Measurements from ENCODE around the gene TEKT1.
A peak's percentile ranks its signal among the peaks of the same experiment; 100 is the strongest.

Gene TEKT1

DNA sequence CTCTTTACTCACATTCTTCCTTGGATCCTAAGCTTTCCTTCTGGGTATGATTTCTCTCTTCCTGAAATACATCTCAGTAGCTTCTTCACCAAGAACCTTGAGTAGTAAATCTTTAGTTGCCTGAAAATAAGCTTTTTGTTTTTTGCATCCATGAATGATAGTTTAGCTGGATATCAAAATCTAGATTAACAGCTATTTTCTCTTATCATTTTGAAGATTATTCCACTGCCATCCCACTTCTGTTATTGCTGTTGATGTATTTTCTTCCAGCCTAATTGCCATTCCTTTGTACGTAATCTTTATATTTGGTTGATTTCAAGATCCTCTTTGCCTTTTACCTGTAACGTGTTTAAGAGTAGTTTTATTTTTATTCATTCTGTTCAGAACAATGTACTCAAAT, 63.1 kb downstream of the TEKT1 start:
- H3K9me3 Mint-ChIP-seq = peaks cover 31 to 35% of the 10 kb centered on the region in 2 donors
- DNase-seq (no peak), ATAC-seq (replicated peaks) (no peak)
- H3K36me3 Mint-ChIP-seq = peaks cover 86 to 91% of the 10 kb centered on the region in 2 donors
- no peaks in the 10 kb centered on the region for H3K4me1 Mint-ChIP-seq
- peaks cover 0 to 3% of the 10 kb centered on the region in 2 donors for H3K27me3 Mint-ChIP-seq
- no peak overlapping the region for H3K4me3 Mint-ChIP-seq
- no peak overlapping the region for H3K27ac Mint-ChIP-seq

DNA sequence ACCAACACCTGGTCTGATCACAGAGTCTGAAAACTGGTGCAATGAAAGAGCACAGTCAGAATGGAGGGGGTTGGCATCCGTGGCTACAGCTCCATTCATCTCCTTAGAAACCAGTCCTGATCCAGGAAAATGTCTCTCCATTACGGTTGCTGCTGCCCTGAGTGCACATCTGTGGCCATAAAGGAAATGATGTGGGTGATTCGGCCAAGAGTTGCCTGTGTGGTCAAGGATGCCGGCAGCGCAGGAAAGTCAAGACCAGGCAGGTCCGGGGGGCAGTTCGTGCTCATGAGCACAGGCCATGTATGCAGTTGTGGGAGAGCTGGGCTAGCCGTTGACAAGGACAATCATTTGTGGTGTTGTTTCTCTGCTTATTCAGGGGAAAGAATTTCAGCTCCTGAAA, 69.8 kb downstream of the TEKT1 start:
- Mint-ChIP-seq H3K27ac (no peak overlapping the region), H3K9me3 (peaks cover 8 to 13% of the 10 kb centered on the region in 2 donors), H3K4me1 (peaks cover 15 to 17% of the 10 kb centered on the region in 2 donors), H3K27me3 (no peaks in the 10 kb centered on the region), H3K36me3 (peaks cover 46 to 71% of the 10 kb centered on the region in 2 donors), H3K4me3 (no peak overlapping the region)
- DNase-seq = no peak
- ATAC-seq (replicated peaks) = no peak

DNA sequence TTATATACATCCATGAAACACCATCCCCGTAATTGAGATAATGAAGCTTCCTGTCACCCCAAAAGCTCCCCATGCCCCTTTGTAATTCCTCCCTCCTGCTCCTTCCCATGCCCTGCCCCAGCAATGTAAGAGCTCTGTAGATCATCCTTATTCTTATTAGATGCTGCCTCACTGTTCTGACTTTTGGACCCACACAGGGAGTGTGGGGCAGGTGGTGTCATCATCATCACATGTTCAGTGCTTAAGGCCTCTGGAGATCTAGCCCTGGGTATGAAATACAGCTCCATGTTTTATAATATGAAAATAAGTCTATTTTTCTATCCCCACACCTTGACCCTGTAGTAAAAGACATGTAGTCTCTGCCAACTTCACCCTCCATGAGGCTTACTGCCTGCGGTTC, 73.8 kb downstream of the TEKT1 start:
- no peaks in the 10 kb centered on the region for H3K27me3 Mint-ChIP-seq
- H3K4me3 Mint-ChIP-seq = peak overlapping the region in 1 of 2 donors; percentile 15
- H3K36me3 Mint-ChIP-seq = peaks cover 16 to 35% of the 10 kb centered on the region in 2 donors
- H3K4me1 Mint-ChIP-seq = peaks cover 32 to 38% of the 10 kb centered on the region in 2 donors
- H3K27ac Mint-ChIP-seq = no peak overlapping the region
- ATAC-seq (replicated peaks) (no peak), DNase-seq (no peak)
- no peaks in the 10 kb centered on the region for H3K9me3 Mint-ChIP-seq

DNA sequence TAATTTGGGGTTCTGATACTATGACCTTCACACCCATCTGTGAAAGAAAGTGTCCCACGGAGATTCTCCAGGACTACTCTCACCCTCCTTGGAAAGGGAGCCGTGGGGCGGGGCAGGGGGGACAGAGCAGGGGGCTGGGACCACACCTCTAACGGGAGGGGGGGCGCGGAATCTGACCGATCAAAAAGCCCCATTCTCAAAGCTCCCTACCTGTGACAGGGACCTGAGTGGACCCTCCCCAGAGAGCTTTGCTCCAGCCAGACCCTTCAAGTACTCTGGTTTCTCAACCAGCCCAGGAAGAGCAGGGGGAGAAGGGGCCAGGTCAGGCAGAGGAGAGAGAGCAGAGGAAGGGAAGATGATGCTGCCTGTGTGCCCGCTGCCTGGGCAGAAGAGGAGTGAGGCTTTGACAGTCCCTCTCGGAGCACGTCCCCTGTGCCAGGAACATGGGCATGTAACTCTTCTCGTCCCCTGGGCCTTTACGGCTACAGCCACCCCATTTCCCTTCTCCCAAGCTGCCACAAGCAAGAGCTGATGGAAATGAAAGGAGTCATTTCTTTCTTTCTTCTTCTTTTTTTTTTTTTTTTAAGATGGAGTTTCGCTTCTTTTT, 75.0 kb downstream of the TEKT1 start:
- peak; percentile 34 to 46 for ATAC-seq (replicated peaks)
- H3K36me3 Mint-ChIP-seq = peaks cover 12 to 25% of the 10 kb centered on the region in 2 donors

DNA sequence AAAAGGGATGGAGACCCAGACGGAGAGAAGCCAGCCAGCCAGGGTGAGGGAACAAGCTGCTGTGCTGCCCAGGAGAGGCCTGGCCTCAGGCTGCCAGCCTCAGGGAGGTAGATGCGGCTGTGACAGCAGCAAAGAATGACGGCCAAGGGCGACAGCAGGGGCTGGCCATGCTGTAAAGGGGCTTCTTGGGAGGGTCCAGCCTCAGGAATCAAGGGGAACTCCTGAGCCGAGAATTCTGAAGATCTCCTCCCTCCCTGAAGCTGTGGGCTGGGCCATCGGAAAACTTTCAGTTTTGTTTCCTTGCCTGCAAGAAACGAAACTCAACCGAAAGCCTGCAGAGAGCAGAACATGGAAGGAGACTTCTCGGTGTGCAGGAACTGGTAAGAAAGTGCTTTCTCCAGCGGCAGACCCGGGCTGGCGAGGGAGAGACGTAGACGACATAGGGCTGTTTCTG, 75.8 kb downstream of the TEKT1 start, which contains the start of gene XAF1:
TSS of gene XAF1 (plus strand) at position 316 of the 454 bp plus-strand sequence. CDS start at position 349, 33 bp downstream.
- Mint-ChIP-seq H3K4me1 (peaks cover 32 to 47% of the 10 kb centered on the region in 2 donors), H3K4me3 (peak within 1 kb of the TSS; percentile 91 to 92), H3K27ac (peak within 1 kb of the TSS; percentile 93), H3K9me3 (no peaks in the 10 kb centered on the region), H3K27me3 (no peaks in the 10 kb centered on the region), H3K36me3 (peaks cover 10 to 24% of the 10 kb centered on the region in 2 donors)
- ATAC-seq (replicated peaks) (peak; percentile 75 to 76), DNase-seq (peak; percentile 37)

More for the DNA sequence above, 75.0 kb downstream of the TEKT1 start:
- H3K27ac Mint-ChIP-seq = peak overlapping the region; percentile 93
- H3K27me3 Mint-ChIP-seq = no peaks in the 10 kb centered on the region
- DNase-seq = no peak
- H3K9me3 Mint-ChIP-seq = no peaks in the 10 kb centered on the region
- peak overlapping the region; percentile 91 to 92 for H3K4me3 Mint-ChIP-seq
- peaks cover 32 to 47% of the 10 kb centered on the region in 2 donors for H3K4me1 Mint-ChIP-seq

GRCh38 chr17:6755281-6755680, 76.2 kb downstream of the TEKT1 start:
- H3K27ac Mint-ChIP-seq = peak overlapping the region; percentile 93
- H3K9me3 Mint-ChIP-seq = no peaks in the 10 kb centered on the region
- H3K27me3 Mint-ChIP-seq = no peaks in the 10 kb centered on the region
- DNase-seq (no peak), ATAC-seq (replicated peaks) (no peak)
- peaks cover 32 to 47% of the 10 kb centered on the region in 2 donors for H3K4me1 Mint-ChIP-seq
- H3K4me3 Mint-ChIP-seq = peak overlapping the region; percentile 91 to 92
- peaks cover 8 to 21% of the 10 kb centered on the region in 2 donors for H3K36me3 Mint-ChIP-seq

- Mint-ChIP-seq H3K4me1 (peaks cover 30 to 47% of the 10 kb centered on the region in 2 donors), H3K9me3 (peaks cover 0 to 2% of the 10 kb centered on the region in 2 donors), H3K4me3 (no peak overlapping the region), H3K27ac (no peak overlapping the region), H3K36me3 (peaks cover 6 to 7% of the 10 kb centered on the region in 2 donors), H3K27me3 (no peaks in the 10 kb centered on the region)
- DNase-seq (no peak), ATAC-seq (replicated peaks) (no peak)
Observed at GRCh38 chr17:6753546-6753945, 78.0 kb downstream of the TEKT1 start.

- ATAC-seq (replicated peaks) (no peak), DNase-seq (no peak)
- peaks cover 0 to 2% of the 10 kb centered on the region in 2 donors for H3K9me3 Mint-ChIP-seq
- no peaks in the 10 kb centered on the region for H3K27me3 Mint-ChIP-seq
- H3K36me3 Mint-ChIP-seq = peaks cover under 1 to 2% of the 10 kb centered on the region in 2 donors
- peak overlapping the region in 1 of 2 donors; percentile 29 for H3K4me3 Mint-ChIP-seq
- H3K4me1 Mint-ChIP-seq = peaks cover 25 to 44% of the 10 kb centered on the region in 2 donors
- no peak overlapping the region for H3K27ac Mint-ChIP-seq
Observed at GRCh38 chr17:6753006-6753445, 78.5 kb downstream of the TEKT1 start.

GRCh38 chr17:6752068-6752909, 79.2 kb downstream of the TEKT1 start:
- Mint-ChIP-seq H3K27ac (no peak overlapping the region), H3K9me3 (peaks cover 0 to 2% of the 10 kb centered on the region in 2 donors), H3K36me3 (no peaks in the 10 kb centered on the region), H3K4me3 (no peak overlapping the region), H3K4me1 (peaks cover 21 to 36% of the 10 kb centered on the region in 2 donors), H3K27me3 (no peaks in the 10 kb centered on the region)
- ATAC-seq (replicated peaks) = no peak
- no peak for DNase-seq

- Mint-ChIP-seq H3K4me3 (no peak overlapping the region), H3K9me3 (peaks cover 0 to 2% of the 10 kb centered on the region in 2 donors), H3K4me1 (peaks cover 0 to 12% of the 10 kb centered on the region in 2 donors), H3K27ac (no peak overlapping the region), H3K27me3 (peaks cover 9 to 17% of the 10 kb centered on the region in 2 donors), H3K36me3 (no peaks in the 10 kb centered on the region)
- ATAC-seq (replicated peaks) = no peak
- no peak for DNase-seq
Observed at GRCh38 chr17:6749519-6749918, 82.0 kb downstream of the TEKT1 start.

- DNase-seq (no peak), ATAC-seq (replicated peaks) (no peak)
- Mint-ChIP-seq H3K4me3 (no peak overlapping the region), H3K4me1 (peaks cover 0 to 12% of the 10 kb centered on the region in 2 donors), H3K27me3 (peaks cover 9 to 25% of the 10 kb centered on the region in 2 donors), H3K36me3 (no peaks in the 10 kb centered on the region), H3K9me3 (peaks cover 0 to 2% of the 10 kb centered on the region in 2 donors), H3K27ac (no peak overlapping the region)
Observed at GRCh38 chr17:6748617-6749016, 82.9 kb downstream of the TEKT1 start.

Measured in stimulated activated naive B cell treated with anti-CD40 and anti-IgM and Interleukin-4, amounts not matched to agents 10 μg/mL and 1 μg/mL and 100 μg/mL, for 72 hours (primary cell).